Esophagus mucosa (tissue), 1 donor: ENCODE data around the gene FLII. TPM values are rescaled to one million over a fixed set of nuclear protein-coding genes. Genes with fewer than 3 reads are reported as not detected.
"Not testable (repeated sequence)": the region's sequence is repeated elsewhere in the genome, so short reads cannot be mapped to it uniquely, and the experiment has no call there.

Source experiments
- ATAC-seq: fragments of 200-7000 bp; cut with Tn5 transposase; one replicate; pipeline ENCODE4 v1.9.1; 2020
- total RNA-seq: library from RNA; stranded (reverse); gene quantifications from one replicate; pipeline ENCODE4 v1.2.4, GENCODE V29; 2023
- donor health status: DM: yes; HTN: yes; CAD: no.

FLII gene
- total RNA-seq, 1 donor from 2014 or later, result 210 TPM

GRCh38 chr17:18217412-18218015, 41.0 kb downstream of the FLII start:
- ATAC-seq, result peak; percentile 78

DNA sequence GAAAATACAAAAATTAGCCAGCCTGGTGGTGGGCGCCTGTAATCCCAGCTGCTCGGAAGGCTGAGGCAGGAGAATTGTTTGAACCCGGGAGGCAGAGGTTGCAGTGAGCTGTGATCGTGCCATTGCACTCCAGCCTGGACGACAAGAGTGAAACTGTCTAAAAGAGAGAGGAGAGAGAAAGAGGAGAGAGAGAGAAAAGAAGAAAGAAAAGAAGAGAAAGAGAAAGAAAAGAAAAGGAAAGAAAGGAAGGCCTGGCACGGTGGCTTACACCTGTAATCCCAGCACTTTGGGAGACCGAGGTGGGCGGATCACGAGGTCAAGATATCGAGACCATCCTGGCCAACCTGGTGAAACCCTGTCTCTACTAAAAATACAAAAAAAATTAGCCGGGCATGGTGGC, 41.6 kb downstream of the FLII start:
- ATAC-seq, result not testable (repeated sequence)

GRCh38 chr17:18213666-18214270, 44.8 kb downstream of the FLII start:
- no peak for ATAC-seq

DNA sequence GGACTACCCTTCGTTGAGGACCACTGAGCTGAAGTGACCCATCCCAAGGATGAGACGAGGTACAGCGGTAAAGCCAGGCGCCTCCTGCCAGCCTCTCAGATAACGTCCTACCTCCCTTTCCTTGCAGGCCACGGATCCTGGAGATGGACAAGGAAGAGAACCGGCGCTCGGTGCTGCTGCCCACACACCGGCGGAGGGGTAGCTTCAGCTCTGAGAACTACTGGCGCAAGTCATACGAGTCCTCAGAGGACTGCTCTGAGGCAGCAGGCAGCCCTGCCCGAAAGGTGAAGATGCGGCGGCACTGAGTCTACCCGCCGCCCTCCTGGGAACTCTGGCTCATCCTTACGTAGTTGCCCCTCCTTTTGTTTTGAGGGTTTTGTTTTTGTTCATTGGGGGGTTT, 50.4 kb downstream of the FLII start:
- no peak for ATAC-seq

DNA sequence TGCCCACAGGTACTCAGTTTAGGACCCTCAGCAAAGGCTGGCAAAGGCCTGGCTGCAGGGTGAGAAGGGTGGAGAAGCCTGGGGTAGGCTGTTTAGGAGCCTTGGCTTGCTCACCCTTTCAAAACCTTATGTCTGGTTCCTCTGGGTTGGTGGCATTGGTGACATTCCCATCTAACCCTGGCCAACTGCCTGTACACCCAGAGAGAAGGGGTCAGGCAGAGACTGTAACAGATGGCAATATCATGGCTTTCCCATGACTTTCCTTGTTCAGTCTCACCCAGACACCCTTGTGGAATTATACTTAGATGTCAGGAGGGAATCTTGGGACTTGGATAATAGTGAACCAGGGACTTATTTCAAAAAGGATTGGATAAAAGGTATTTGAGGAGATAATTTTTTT, 51.6 kb downstream of the FLII start:
- no peak for ATAC-seq

GRCh38 chr17:18205861-18206260, 52.7 kb downstream of the FLII start:
- no peak for ATAC-seq

- ATAC-seq, result peak; percentile 7
Measured at GRCh38 chr17:18203308-18203707, 55.2 kb downstream of the FLII start.

DNA sequence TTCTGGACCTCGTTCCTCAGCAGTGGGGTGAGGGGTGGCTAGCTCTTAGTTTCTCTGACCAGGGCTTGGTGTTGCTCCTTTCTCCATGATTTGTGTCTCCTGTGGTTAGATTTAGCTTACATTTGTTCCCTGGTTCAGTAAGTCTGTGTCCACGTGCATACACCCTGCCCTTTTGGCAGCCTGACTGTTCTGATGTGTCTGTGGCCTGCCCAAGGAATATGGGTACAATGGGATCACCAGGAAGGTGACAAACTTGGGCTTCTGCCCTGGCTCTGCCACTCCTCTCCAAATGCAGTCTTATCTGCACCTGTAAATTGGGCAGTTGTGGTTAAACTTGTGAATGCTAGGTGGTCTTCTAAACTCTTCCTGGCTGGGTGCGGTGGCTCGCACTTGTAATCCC, 57.4 kb downstream of the FLII start:
- ATAC-seq, result no peak

DNA sequence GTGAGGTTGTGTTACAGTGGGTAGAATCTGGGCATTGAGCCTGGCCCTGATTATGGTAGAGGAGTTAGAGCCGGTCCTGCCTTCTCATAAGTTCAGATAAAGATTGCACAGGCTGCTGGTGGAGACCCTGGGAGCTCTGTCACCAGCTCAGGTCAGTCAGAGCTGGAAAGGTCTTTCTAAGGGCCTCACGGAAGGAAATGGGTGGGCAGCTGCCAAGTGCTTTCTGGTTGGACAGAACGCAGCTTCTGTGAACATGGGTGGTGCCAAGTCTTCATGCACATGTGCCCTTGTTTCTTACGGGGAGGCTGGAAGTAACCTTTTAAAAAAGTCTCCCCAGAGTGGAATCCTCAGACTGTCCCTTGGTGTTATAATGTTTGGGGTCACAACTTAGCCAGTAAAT, 60.0 kb downstream of the FLII start:
- ATAC-seq, result no peak

DNA sequence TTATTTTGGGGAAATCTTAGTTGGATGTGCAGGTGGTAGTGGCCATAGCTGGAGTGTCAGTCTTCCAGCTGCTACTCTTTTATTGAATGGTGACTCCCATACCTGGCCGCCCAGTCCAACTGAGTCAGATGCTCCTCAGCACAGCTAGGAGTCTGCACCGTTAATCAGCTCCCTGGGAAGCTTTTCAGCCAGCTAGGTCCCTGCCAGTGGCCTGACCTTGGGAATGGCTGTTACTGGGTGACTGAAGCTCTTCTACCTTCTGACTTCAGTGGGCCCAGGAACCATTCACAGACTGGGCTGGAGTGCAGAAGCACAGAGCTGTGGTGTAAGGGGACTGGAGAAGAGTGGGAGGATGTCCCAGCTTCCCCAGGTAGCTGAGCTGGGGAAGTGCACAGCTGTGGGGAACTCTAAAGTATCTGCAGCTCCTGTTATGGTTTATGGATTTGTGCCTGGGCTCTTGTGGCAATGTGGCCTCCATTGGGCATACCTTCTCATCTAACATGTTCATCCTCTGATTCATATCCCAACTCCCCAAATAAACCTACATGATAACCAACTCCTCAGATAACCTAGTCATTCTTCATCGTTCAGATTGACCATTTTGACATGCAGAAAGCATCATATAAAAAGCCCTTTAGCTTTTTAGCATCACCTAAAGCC, 60.9 kb downstream of the FLII start:
- ATAC-seq, result no peak

GRCh38 chr17:18195246-18195645, 63.3 kb downstream of the FLII start:
- no peak for ATAC-seq

Other genes starting within 250 kb of the FLII start
- gene ATPAF2, start 219.6 kb downstream of the FLII start, total RNA-seq, result 24.2 TPM
- gene GID4, start 219.3 kb downstream of the FLII start, total RNA-seq, result 8.4 TPM
- gene DRG2, start 170.8 kb downstream of the FLII start, total RNA-seq, result 29.4 TPM
- gene MYO15A, start 150.0 kb downstream of the FLII start, total RNA-seq, result 0.44 TPM
- 45.3 TPM for gene ALKBH5, start 74.9 kb downstream of the FLII start, total RNA-seq
- gene LLGL1, start 33.1 kb downstream of the FLII start, total RNA-seq, result 17.6 TPM
- gene MIEF2, start 1.9 kb upstream of the FLII start, total RNA-seq, result 6.3 TPM
- gene TOP3A, start 56.3 kb upstream of the FLII start, total RNA-seq, result 23.8 TPM
- 8.6 TPM for gene SMCR8, start 56.6 kb upstream of the FLII start, total RNA-seq
- gene SHMT1, start 104.8 kb upstream of the FLII start, total RNA-seq, result 67.1 TPM
- 5.3 TPM for gene EVPLL, start 119.0 kb upstream of the FLII start, total RNA-seq
- 15.7 TPM for gene LGALS9C, start 218.1 kb upstream of the FLII start, total RNA-seq